Calu3 (cell line): Measurements from ENCODE around the gene FAM107B. TPM values are rescaled to one million over a fixed set of nuclear protein-coding genes. Genes with fewer than 3 reads are reported as not detected.

Source experiments
- BruUV-seq: library from RNA; stranded (reverse); fragments of 400-500 nt; replicated peaks from 2 replicates; lab custom pipeline; 2021; lab: Mats Ljungman, UMichigan
- CTCF ChIA-PET: fragments of 300-600 bp; sonication (Branson Sonifier 250); formaldehyde crosslinking; loops from one replicate; lab custom pipeline; 2022; ENCODE audit warnings: antibody characterized with exemption; lab: Charles Lee
- DNase-seq: peaks from one replicate; pipeline ENCODE4 v3.0.0; 2022
- H3K27ac Mint-ChIP-seq: one replicate; pipeline ENCODE4 v1.8.0; 2022; ENCODE audit warnings: mixed read lengths; ENCODE audit not compliant: unreplicated experiment
- H3K27me3 Mint-ChIP-seq: one replicate; pipeline ENCODE4 v1.8.0; 2022; ENCODE audit warnings: mixed read lengths; ENCODE audit not compliant: unreplicated experiment
- H3K36me3 Mint-ChIP-seq: one replicate; pipeline ENCODE4 v1.8.0; 2022; ENCODE audit warnings: mild to moderate bottlenecking, moderate library complexity, mixed read lengths; ENCODE audit not compliant: insufficient read depth, unreplicated experiment
- H3K4me1 Mint-ChIP-seq: one replicate; pipeline ENCODE4 v1.8.0; 2022; ENCODE audit warnings: mild to moderate bottlenecking, low read depth, mixed read lengths; ENCODE audit not compliant: unreplicated experiment
- H3K4me3 Mint-ChIP-seq: one replicate; pipeline ENCODE4 v1.8.0; 2022; ENCODE audit warnings: mild to moderate bottlenecking, low read depth, moderate library complexity, mixed read lengths; ENCODE audit not compliant: unreplicated experiment
- H3K9me3 Mint-ChIP-seq: one replicate; pipeline ENCODE4 v1.8.0; 2022; ENCODE audit warnings: low read depth, mixed read lengths; ENCODE audit not compliant: unreplicated experiment
- CTCF ChIP-seq: fragments of 200-600 bp; IDR thresholded peaks from one replicate; pipeline ENCODE4 v1.8.0; 2022; ENCODE audit warnings: antibody characterized with exemption; ENCODE audit not compliant: unreplicated experiment
- intact Hi-C: fragments of 100-400 bp; cut with micrococcal nuclease; formaldehyde crosslinking; loops from one replicate; pipeline ENCODE4 v1.10.0; 2022; ENCODE audit not compliant: unreplicated experiment
- total RNA-seq: library from RNA; stranded (reverse); gene quantifications from 2 replicates; pipeline ENCODE4 v1.2.3, GENCODE V29; 2022

The FAM107B gene
- total RNA-seq, 1 experiment from 2014 or later, result 168 TPM

DNA sequence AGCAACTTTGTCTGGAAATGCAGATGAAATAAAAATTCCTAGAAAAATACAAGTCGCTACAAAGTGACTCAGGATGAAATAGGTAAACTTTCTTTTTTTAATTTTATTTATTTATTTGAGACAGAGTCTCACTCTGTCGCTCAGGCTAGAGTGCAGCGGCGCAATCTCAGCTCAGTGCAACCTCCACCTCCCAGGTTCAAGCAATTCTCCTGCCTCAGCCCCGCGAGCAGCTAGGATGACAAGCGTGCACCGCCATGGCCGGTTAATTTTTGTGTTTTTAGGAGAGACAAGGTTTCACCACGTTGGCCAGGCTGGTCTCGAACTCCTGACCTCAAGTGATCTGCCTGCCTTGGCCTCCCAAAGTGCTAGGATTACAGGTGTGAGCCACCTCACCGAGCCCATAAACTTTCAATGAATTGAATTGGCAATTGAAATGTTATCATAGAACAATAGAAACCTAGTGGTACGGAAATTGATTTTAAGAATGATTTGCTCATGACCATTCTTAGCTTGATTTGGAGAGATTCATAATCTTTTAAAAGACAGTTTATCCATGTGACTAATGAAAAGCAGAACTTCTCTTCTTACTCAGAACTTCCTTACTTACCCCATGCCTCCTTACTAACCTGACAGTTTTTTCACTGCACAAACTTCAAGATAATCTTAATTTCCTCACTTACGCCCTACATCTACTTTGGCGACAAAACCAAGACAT is 161.7 kb downstream of the FAM107B start:
- Mint-ChIP-seq H3K4me3 (no peak overlapping the region), H3K27me3 (no peaks in the 10 kb centered on the region), H3K9me3 (no peaks in the 10 kb centered on the region), H3K27ac (peak overlapping the region; percentile 7), H3K4me1 (peaks cover 34% of the 10 kb centered on the region), H3K36me3 (no peaks in the 10 kb centered on the region)
- BruUV-seq, result no TSS peak
- CTCF ChIA-PET, result interaction anchor here (0.5 kb wide), 1 partner anchor 22 kb away, joined by 6 read pairs; no protein-coding TSS in a partner anchor
- intact Hi-C loops, result no loop called here
- no peak for TF ChIP-seq CTCF
- no peak for DNase-seq

DNA sequence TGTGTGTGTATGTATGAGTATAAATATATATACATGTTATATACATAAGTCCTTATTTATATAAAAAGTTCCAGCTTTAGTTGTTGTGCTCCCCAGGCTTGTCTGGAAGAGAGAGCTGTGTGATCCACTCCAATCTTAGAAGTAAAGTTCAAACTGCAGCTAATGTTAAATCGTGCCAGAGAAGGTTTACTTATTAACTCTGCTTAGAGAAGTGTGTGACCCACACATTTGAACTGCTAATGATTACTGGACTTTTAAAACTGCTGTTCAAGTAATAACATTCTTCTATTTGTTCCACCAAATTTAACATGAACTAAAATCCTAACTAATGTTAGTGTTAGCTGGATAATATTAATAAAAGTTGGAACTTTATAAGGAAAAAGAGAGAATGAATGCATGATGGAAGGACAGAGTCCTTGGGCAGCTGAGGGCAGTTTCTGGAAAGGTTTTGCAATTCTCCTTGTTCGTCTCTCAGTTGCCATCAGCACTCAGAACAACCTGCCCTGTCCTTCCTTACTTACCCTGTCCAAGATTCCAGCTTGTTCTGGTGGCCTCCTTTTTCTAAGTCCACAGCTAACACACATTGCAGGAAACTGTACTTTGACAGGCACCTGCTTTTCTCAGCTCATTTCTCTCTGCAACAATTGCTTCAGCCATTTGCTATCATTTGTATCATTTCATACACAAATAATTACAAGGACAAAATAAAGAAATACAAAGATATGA is 162.6 kb downstream of the FAM107B start:
- Mint-ChIP-seq H3K4me3 (no peak overlapping the region), H3K27ac (peak overlapping the region; percentile 86), H3K4me1 (peaks cover 25% of the 10 kb centered on the region), H3K36me3 (no peaks in the 10 kb centered on the region), H3K27me3 (no peaks in the 10 kb centered on the region), H3K9me3 (no peaks in the 10 kb centered on the region)
- no TSS peak for BruUV-seq
- TF ChIP-seq CTCF, result no peak
- intact Hi-C loops, result no loop called here
- DNase-seq, result no peak
- CTCF ChIA-PET, result interaction anchor here (0.7 to 1.2 kb wide), 3 partner anchors 11 to 226 kb away, joined by 3 to 4 read pairs (median 3); partner anchors contain the start of genes HSPA14 and MSANTD7

GRCh38 chr10:14609178-14609577 is 165.5 kb downstream of the FAM107B start:
- intact Hi-C loops, result loop anchor here (5.0 kb wide), 1 partner anchor 43 kb away; no protein-coding TSS in a partner anchor
- BruUV-seq, result no TSS peak

More at GRCh38 chr10:14609178-14609577, 165.5 kb downstream of the FAM107B start:
- no peak for TF ChIP-seq CTCF
- CTCF ChIA-PET, result interaction anchor here (1.0 kb wide), 1 partner anchor 10 kb away, joined by 4 read pairs; no protein-coding TSS in a partner anchor
- H3K27me3 Mint-ChIP-seq, result no peaks in the 10 kb centered on the region
- H3K27ac Mint-ChIP-seq, result no peak overlapping the region
- H3K36me3 Mint-ChIP-seq, result peaks cover 8% of the 10 kb centered on the region
- H3K4me1 Mint-ChIP-seq, result peaks cover 41% of the 10 kb centered on the region
- H3K9me3 Mint-ChIP-seq, result no peaks in the 10 kb centered on the region
- no peak overlapping the region for H3K4me3 Mint-ChIP-seq
- DNase-seq, result no peak
